ENCODE measurements around the gene YOD1. TPM values are rescaled to one million over a fixed set of nuclear protein-coding genes. Genes with fewer than 3 reads are reported as not detected.

Gene YOD1
- total and polyA plus RNA-seq, 4 experiments from 2014 or later: 0.47 to 10.0 (median 5.1) TPM

GRCh38 chr1:207000651-207001291 is 50.2 kb downstream of the YOD1 start:
- CTCF ChIA-PET (ENCODE audit: partially characterized antibody): interaction anchor here (1.0 to 1.2 kb wide), 2 partner anchors 10 to 89 kb away, joined by 3 to 4 read pairs; no protein-coding TSS in a partner anchor
- Mint-ChIP-seq H3K36me3 (no peaks in the 10 kb centered on the region), H3K4me3 (no peak overlapping the region), H3K27me3 (peaks cover 3 to 4% of the 10 kb centered on the region in 2 donors), H3K9me3 (no peaks in the 10 kb centered on the region), H3K4me1 (peaks cover 0 to 4% (median 2%) of the 10 kb centered on the region in 4 donors), H3K27ac (no peak overlapping the region)
- no peak overlapping the region for H3K27ac ChIP-seq (ENCODE audit: low read depth, low read length)
- POLR2A ChIA-PET (ENCODE audit: partially characterized antibody): no interaction called here
- no peak for DNase-seq
- H3K9me3 ChIP-seq (ENCODE audit: control insufficient read depth in 1 of 2, low read length in 2 of 2): no peaks in the 10 kb centered on the region
- no peaks in the 10 kb centered on the region for H3K4me1 ChIP-seq (ENCODE audit: insufficient read depth, low read length)
- no peaks in the 10 kb centered on the region for H3K36me3 ChIP-seq (ENCODE audit: insufficient read depth, low read length)
- H3K27me3 ChIP-seq (ENCODE audit: insufficient read depth, low read length): no peaks in the 10 kb centered on the region
- no peak overlapping the region for H3K4me3 ChIP-seq (ENCODE audit: low read length in 2 of 2)
- intact Hi-C loops (cut with micrococcal nuclease): no loop called here

GRCh38 chr1:206998816-206999215 is 52.2 kb downstream of the YOD1 start:
- H3K36me3 ChIP-seq (ENCODE audit: insufficient read depth, low read length): no peaks in the 10 kb centered on the region
- Mint-ChIP-seq H3K36me3 (no peaks in the 10 kb centered on the region), H3K9me3 (peaks cover 0 to 1% (median 0%) of the 10 kb centered on the region in 8 donors), H3K27me3 (peaks cover 0 to 1% of the 10 kb centered on the region in 2 donors), H3K27ac (no peak overlapping the region), H3K4me1 (no peaks in the 10 kb centered on the region), H3K4me3 (no peak overlapping the region)
- no peak overlapping the region for H3K4me3 ChIP-seq (ENCODE audit: low read length in 2 of 2)
- H3K9me3 ChIP-seq (ENCODE audit: control insufficient read depth in 1 of 2, low read length in 2 of 2): no peaks in the 10 kb centered on the region
- intact Hi-C loops (cut with micrococcal nuclease): no loop called here
- CTCF ChIA-PET (ENCODE audit: partially characterized antibody): no interaction called here
- POLR2A ChIA-PET (ENCODE audit: partially characterized antibody): interaction anchor here (0.6 kb wide), 1 partner anchor 69 kb away, joined by 3 read pairs; no protein-coding TSS in a partner anchor
- no peaks in the 10 kb centered on the region for H3K27me3 ChIP-seq (ENCODE audit: insufficient read depth, low read length)
- no peaks in the 10 kb centered on the region for H3K4me1 ChIP-seq (ENCODE audit: insufficient read depth, low read length)
- no peak overlapping the region for H3K27ac ChIP-seq (ENCODE audit: low read depth, low read length)
- DNase-seq: no peak

Other genes starting within 250 kb of the YOD1 start
- not detected for gene IL20, start 185.6 kb downstream of the YOD1 start, total RNA-seq
- not detected for gene IL20, start 185.6 kb downstream of the YOD1 start, polyA plus RNA-seq
- not detected for gene IL24, start 153.8 kb downstream of the YOD1 start, total RNA-seq
- gene IL24, start 153.8 kb downstream of the YOD1 start, polyA plus RNA-seq: 10 to 100 TPM; 20.3 to 29.6 TPM
- 100 to 1,000 TPM; 554 to 588 TPM for gene FCMR, start 129.3 kb downstream of the YOD1 start, total RNA-seq
- 100 to 1,000 TPM; 493 to 558 TPM for gene FCMR, start 129.3 kb downstream of the YOD1 start, polyA plus RNA-seq
- not detected for gene PIGR, start 104.7 kb downstream of the YOD1 start, total RNA-seq
- not detected for gene PIGR, start 104.7 kb downstream of the YOD1 start, polyA plus RNA-seq
- gene FCAMR, start 80.7 kb downstream of the YOD1 start, total RNA-seq: not detected
- gene FCAMR, start 80.7 kb downstream of the YOD1 start, polyA plus RNA-seq: not detected
- gene C1orf116, start 18.5 kb downstream of the YOD1 start, total RNA-seq: under 1 TPM in 1 of 2 experiments, not detected in 1; 0.14 TPM
- gene C1orf116, start 18.5 kb downstream of the YOD1 start, polyA plus RNA-seq: not detected
- 1 to 10 TPM; 1.4 to 1.9 TPM for gene PFKFB2, start 2.1 kb upstream of the YOD1 start, total RNA-seq
- under 1 TPM; 0.40 to 0.77 TPM for gene PFKFB2, start 2.1 kb upstream of the YOD1 start, polyA plus RNA-seq
- under 1 TPM in 1 of 2 experiments, not detected in 1; 0.35 TPM for gene C4BPB, start 37.7 kb upstream of the YOD1 start, total RNA-seq
- gene C4BPB, start 37.7 kb upstream of the YOD1 start, polyA plus RNA-seq: under 1 TPM in 1 of 2 donors, not detected in 1; 0.90 TPM
- gene C4BPA, start 53.0 kb upstream of the YOD1 start, total RNA-seq: not detected
- gene C4BPA, start 53.0 kb upstream of the YOD1 start, polyA plus RNA-seq: not detected